HL-60 (cell line): ENCODE measurements around the gene TSHZ2.

Experiments used
- DNase-seq, 2 experiments: peaks; one replicate each; pipeline ENCODE4 v3.0.0-alpha.2; 2010 to 2020; ENCODE audit warnings: low read depth in 1 of 2, low spot score in 1 of 2
- H3K27ac ChIP-seq: fragments of 250-450 bp; sonication (Bioruptor Pico); replicated peaks from 2 replicates; pipeline ENCODE4 v1.5.1; 2020; ENCODE audit warnings: mild to moderate bottlenecking, moderate library complexity
- H3K27me3 ChIP-seq: fragments of 250-450 bp; sonication (Bioruptor Pico); 2 replicates; pipeline ENCODE4 v1.5.1; 2021; ENCODE audit warnings: mild to moderate bottlenecking, moderate library complexity; ENCODE audit not compliant: insufficient read depth, poor library complexity, severe bottlenecking
- H3K4me3 ChIP-seq: replicated peaks from 2 replicates; pipeline ENCODE4 v1.5.1; 2011; ENCODE audit warnings: mild to moderate bottlenecking, control low read depth, low read length; ENCODE audit not compliant: insufficient read depth
- CTCF ChIP-seq: IDR thresholded peaks from one replicate; pipeline ENCODE4 v1.5.1; 2011; ENCODE audit warnings: low read length, control low read depth, inconsistent platforms; ENCODE audit not compliant: insufficient read depth
- GABPA ChIP-seq: IDR thresholded peaks from 2 replicates; pipeline ENCODE4 v1.6.1; 2012; ENCODE audit warnings: low read depth
- POLR2AphosphoS5 ChIP-seq: IDR thresholded peaks from 2 replicates; pipeline ENCODE4 v1.6.1; 2012; ENCODE audit warnings: low read depth
- REST ChIP-seq: IDR thresholded peaks from 2 replicates; pipeline ENCODE4 v1.6.1; 2012; ENCODE audit warnings: low read depth; ENCODE audit not compliant: insufficient replicate concordance
- SPI1 ChIP-seq: IDR thresholded peaks from 2 replicates; pipeline ENCODE4 v1.6.1; 2012; ENCODE audit warnings: low read depth, mild to moderate bottlenecking, borderline replicate concordance

Gene TSHZ2

GRCh38 chr20:53497246-53497645, 525.1 kb downstream of the TSHZ2 start:
- no peak overlapping the region for H3K27ac ChIP-seq
- no peak overlapping the region for H3K4me3 ChIP-seq
- no peak for TF ChIP-seq GABPA
- TF ChIP-seq CTCF, result no peak
- no peak for TF ChIP-seq POLR2AphosphoS5
- no peak for TF ChIP-seq SPI1
- TF ChIP-seq REST, result no peak
- DNase-seq, result no peak
- no peaks in the 10 kb centered on the region for H3K27me3 ChIP-seq

- H3K4me3 ChIP-seq, result no peak overlapping the region
- H3K27me3 ChIP-seq, result no peaks in the 10 kb centered on the region
- H3K27ac ChIP-seq, result no peak overlapping the region
- no peak for TF ChIP-seq SPI1
- TF ChIP-seq POLR2AphosphoS5, result no peak
- no peak for TF ChIP-seq CTCF
- no peak for DNase-seq
Observed at GRCh38 chr20:53498341-53498740, 526.2 kb downstream of the TSHZ2 start.

- no peak for DNase-seq
- TF ChIP-seq CTCF, result no peak
- TF ChIP-seq POLR2AphosphoS5, result no peak
- TF ChIP-seq REST, result no peak
- no peak for TF ChIP-seq GABPA
- no peak for TF ChIP-seq SPI1
- H3K4me3 ChIP-seq, result no peak overlapping the region
- no peaks in the 10 kb centered on the region for H3K27me3 ChIP-seq
- H3K27ac ChIP-seq, result no peak overlapping the region
Observed at GRCh38 chr20:53500651-53501050, 528.5 kb downstream of the TSHZ2 start.

- no peak for TF ChIP-seq POLR2AphosphoS5
- no peak for TF ChIP-seq CTCF
- TF ChIP-seq REST, result no peak
- TF ChIP-seq GABPA, result no peak
- no peak for TF ChIP-seq SPI1
Observed at GRCh38 chr20:53502820-53503219, 530.7 kb downstream of the TSHZ2 start.

More at GRCh38 chr20:53502820-53503219, 530.7 kb downstream of the TSHZ2 start:
- DNase-seq, result no peak
- Histone ChIP-seq H3K27ac (no peak overlapping the region), H3K4me3 (no peak overlapping the region), H3K27me3 (no peaks in the 10 kb centered on the region)
